Mucosa of rectum (tissue), 2 donors: ENCODE measurements around the gene MRFAP1.

Source experiments
- H3K27ac ChIP-seq, 2 donors: one replicate each; pipeline ENCODE4 v1.7.0; 2013; ENCODE audit warnings: inconsistent platforms in 2 of 2, low read depth in 2 of 2, low read length in 2 of 2
- H3K27me3 ChIP-seq, 2 donors: one replicate each; pipeline ENCODE4 v1.7.0; 2013; ENCODE audit warnings: low read length in 2 of 2; ENCODE audit not compliant: control insufficient read depth in 2 of 2, insufficient read depth in 2 of 2
- H3K36me3 ChIP-seq, 2 donors: one replicate each; pipeline ENCODE4 v1.7.0; 2013; ENCODE audit warnings: low read length in 2 of 2; ENCODE audit not compliant: control insufficient read depth in 2 of 2, insufficient read depth in 2 of 2
- H3K4me1 ChIP-seq, 2 donors: one replicate each; pipeline ENCODE4 v1.7.0; 2013; ENCODE audit warnings: low read length in 2 of 2, mild to moderate bottlenecking in 1 of 2; ENCODE audit not compliant: control insufficient read depth in 2 of 2, insufficient read depth in 2 of 2
- H3K4me3 ChIP-seq, 2 donors: one replicate each; pipeline ENCODE4 v1.7.0; 2013; ENCODE audit warnings: low read length in 2 of 2
- H3K9ac ChIP-seq, 2 donors: one replicate each; pipeline ENCODE4 v1.7.0; 2013; ENCODE audit warnings: low read length in 2 of 2, low read depth in 1 of 2, mild to moderate bottlenecking in 1 of 2
- H3K9me3 ChIP-seq, 2 donors: one replicate each; pipeline ENCODE4 v1.7.0; 2013; ENCODE audit warnings: low read length in 2 of 2; ENCODE audit not compliant: control insufficient read depth in 2 of 2
- donor health status: healthy.
- donor health status: Normal muscosa, but diverticular disease.

Gene MRFAP1

GRCh38 chr4:6674500-6675149 is 34.1 kb downstream of the MRFAP1 start:
- Histone ChIP-seq H3K36me3 (peaks cover 3 to 5% of the 10 kb centered on the region in 2 donors), H3K4me1 (peaks cover 20 to 24% of the 10 kb centered on the region in 2 donors), H3K9ac (peak overlapping the region; percentile 42 to 75), H3K27ac (peak overlapping the region; percentile 73 to 82), H3K27me3 (no peaks in the 10 kb centered on the region), H3K9me3 (no peaks in the 10 kb centered on the region), H3K4me3 (peak overlapping the region; percentile 72 to 77)

- Histone ChIP-seq H3K9me3 (no peaks in the 10 kb centered on the region), H3K36me3 (peaks cover 3 to 5% of the 10 kb centered on the region in 2 donors), H3K27ac (no peak overlapping the region), H3K27me3 (no peaks in the 10 kb centered on the region), H3K4me1 (peaks cover 20 to 24% of the 10 kb centered on the region in 2 donors), H3K9ac (no peak overlapping the region), H3K4me3 (peak overlapping the region in 1 of 2 donors; percentile 15)
Observed at GRCh38 chr4:6676722-6677558, 36.5 kb downstream of the MRFAP1 start.

DNA sequence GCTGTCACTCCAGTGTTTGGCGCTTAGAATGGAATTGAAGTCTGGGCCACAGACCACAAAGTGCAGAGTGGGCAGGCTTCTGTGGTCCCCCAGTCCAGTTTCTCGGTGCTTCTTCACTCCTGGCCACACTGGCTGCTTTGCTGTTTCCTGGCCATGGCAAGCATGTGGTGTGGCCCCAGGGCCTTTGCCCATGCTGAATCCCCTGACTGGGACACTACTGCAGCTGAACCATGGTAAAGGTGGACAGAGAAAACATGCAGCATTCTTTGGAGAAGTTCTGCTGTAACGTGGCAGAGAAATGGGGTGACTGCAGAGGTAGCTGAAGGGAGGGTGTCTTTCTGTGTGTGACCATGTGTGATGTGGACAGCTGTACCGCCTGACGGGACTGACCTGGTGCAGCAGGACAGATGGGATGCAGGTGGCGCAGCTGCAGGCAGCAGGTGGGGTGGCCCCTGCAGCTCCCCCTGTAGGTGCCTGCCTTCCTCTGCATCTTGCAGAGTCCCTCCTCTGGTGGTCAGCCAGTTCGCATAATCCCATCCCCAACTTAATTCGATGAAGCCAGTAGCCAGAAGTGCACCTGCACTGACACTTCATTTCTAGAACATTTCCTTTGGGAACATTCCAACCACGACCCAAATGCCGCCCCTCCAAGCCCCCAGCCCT is 40.0 kb downstream of the MRFAP1 start:
- H3K4me1 ChIP-seq: peaks cover 11 to 16% of the 10 kb centered on the region in 2 donors
- H3K27ac ChIP-seq: no peak overlapping the region
- H3K36me3 ChIP-seq: peaks cover 3 to 5% of the 10 kb centered on the region in 2 donors
- no peak overlapping the region for H3K9ac ChIP-seq
- H3K9me3 ChIP-seq: no peaks in the 10 kb centered on the region
- H3K4me3 ChIP-seq: no peak overlapping the region
- no peaks in the 10 kb centered on the region for H3K27me3 ChIP-seq

GRCh38 chr4:6681191-6681590 is 40.7 kb downstream of the MRFAP1 start:
- Histone ChIP-seq H3K9me3 (no peaks in the 10 kb centered on the region), H3K27ac (no peak overlapping the region), H3K27me3 (no peaks in the 10 kb centered on the region), H3K9ac (no peak overlapping the region), H3K36me3 (peaks cover 3% of the 10 kb centered on the region in 2 donors), H3K4me1 (peaks cover 7 to 9% of the 10 kb centered on the region in 2 donors), H3K4me3 (no peak overlapping the region)

DNA sequence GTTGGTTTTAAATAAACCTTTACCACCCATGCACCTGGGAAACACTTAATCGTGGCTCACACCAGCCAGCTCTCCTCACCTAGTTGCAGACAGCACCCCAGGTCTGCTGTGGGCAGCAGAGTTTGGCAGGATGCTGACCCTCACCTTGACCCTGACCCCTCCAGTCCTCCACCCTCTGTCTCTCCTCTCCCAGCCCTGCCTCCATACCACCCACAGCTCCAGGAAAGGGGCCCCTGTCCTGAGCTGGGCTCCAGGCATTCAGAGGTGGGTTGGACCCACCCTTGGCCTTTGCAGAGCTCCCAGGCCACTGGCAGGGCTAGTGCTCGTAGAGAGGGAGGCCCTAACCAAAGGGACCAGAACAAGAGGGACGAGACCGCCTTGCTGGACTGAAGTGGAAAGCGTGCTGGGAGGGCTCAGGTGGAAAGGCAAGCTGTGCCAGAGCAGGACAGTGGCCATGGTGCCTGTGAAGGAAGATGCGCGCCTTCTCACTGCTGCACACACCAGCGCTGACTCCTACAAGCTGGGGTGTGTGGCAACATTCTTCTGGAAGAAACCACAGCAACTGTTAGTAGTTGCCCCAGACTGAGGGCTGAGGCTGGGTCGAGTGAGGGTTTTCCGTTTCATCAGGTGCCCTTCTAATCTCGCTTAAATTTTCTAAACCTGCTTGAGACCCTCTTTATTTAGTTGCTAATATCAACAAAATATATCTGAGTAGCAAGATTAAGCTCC is 42.5 kb downstream of the MRFAP1 start:
- Histone ChIP-seq H3K27ac (no peak overlapping the region), H3K27me3 (no peaks in the 10 kb centered on the region), H3K9ac (no peak overlapping the region), H3K36me3 (no peaks in the 10 kb centered on the region), H3K4me1 (peaks cover 0 to under 1% of the 10 kb centered on the region in 2 donors), H3K4me3 (no peak overlapping the region), H3K9me3 (no peaks in the 10 kb centered on the region)

GRCh38 chr4:6684656-6685055 is 44.2 kb downstream of the MRFAP1 start:
- Histone ChIP-seq H3K4me1 (peaks cover 5 to 16% of the 10 kb centered on the region in 2 donors), H3K36me3 (no peaks in the 10 kb centered on the region), H3K27me3 (no peaks in the 10 kb centered on the region), H3K27ac (no peak overlapping the region), H3K4me3 (no peak overlapping the region), H3K9me3 (no peaks in the 10 kb centered on the region), H3K9ac (no peak overlapping the region)

DNA sequence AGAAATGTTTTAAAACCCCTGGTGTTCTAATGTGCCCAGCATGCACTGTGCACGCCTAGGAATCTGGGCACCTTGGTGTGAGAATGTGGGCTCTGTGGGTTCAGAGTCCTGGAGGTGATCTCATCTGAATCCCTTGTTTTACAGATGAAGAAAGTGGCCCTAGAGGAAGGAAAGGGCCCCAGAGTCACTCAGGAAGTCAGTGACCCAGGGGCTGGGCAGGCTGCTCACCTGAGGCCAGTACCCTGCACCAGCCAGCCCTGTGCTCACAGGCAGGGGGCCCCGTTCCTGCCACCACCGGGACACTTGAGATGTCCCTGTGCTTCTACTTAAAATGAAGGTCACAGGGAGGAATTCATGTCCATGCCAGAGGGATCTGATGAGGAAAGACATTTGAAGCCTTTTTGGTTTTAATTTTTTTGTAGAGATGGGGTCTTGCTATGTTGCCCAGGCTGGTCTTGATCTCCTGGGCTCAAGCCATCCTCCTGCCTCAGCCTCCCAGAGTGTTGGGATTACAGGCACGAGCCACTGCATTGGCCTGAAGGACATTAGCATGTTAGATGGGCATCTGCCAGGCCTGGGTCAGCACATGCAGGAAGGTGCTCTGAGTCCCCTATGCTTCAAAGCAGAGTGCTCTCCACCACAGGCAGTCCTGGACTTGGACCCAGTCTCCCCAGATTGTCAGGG is 45.8 kb downstream of the MRFAP1 start:
- Histone ChIP-seq H3K4me3 (no peak overlapping the region), H3K36me3 (no peaks in the 10 kb centered on the region), H3K9ac (no peak overlapping the region), H3K9me3 (no peaks in the 10 kb centered on the region), H3K27ac (no peak overlapping the region), H3K4me1 (peaks cover 10 to 23% of the 10 kb centered on the region in 2 donors), H3K27me3 (no peaks in the 10 kb centered on the region)

DNA sequence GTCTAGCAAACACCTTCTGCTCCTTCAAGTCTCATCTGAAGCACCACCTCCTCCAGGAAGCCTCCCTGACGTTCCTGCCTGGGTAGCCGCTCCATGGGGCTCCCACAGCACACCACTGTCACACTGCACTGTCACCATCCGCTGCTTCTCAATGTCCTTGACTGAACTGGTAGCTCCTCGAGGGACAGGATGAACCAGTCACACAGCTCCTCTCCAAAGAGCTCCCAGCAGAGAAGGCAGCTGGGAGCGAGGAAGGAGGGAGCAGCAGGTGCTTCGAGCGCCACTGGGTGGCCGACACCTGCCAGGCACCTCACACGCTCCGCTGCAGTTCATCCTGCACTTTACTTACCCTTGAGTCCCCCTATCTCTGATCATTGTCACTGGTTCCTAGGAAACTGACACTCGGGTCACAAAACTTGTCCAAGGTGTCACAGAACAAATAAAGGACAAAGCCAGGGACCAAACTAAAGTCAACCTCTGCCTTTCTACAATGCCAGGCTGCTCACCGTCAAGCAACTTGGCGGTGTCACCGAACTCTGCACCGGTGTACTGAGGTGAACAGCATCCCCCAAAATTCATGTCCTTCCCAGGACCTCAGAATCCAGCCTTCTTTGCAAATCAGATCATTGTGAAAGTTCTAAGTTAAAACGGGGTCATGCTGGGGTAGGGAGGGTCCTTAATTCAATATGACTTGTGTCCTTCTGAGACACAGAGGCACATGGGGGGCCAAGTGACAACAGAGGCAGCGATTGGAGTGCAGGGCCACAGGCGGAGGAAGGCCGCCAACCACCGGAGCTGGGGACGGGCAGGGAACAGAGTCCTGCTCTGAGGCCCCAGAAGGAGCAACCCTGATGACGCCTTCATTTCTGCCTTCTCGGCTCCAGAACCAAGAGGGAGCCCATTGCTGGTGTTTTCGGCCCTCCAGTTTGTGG is 47.7 kb downstream of the MRFAP1 start:
- Histone ChIP-seq H3K27me3 (no peaks in the 10 kb centered on the region), H3K9ac (peak overlapping the region in 1 of 2 donors; percentile 52), H3K27ac (peak overlapping the region; percentile 74 to 83), H3K4me3 (peak overlapping the region in 1 of 2 donors; percentile 37), H3K9me3 (no peaks in the 10 kb centered on the region), H3K36me3 (no peaks in the 10 kb centered on the region), H3K4me1 (peaks cover 10 to 29% of the 10 kb centered on the region in 2 donors)
